HCT116 (cell line): ENCODE measurements around the gene ACTG1. TPM values are rescaled to one million over a fixed set of nuclear protein-coding genes. Genes with fewer than 3 reads are reported as not detected.
A peak's percentile ranks its signal among the peaks of the same experiment; 100 is the strongest.

Experiments used
- ATAC-seq: fragments of 200-7000 bp; cut with Tn5 transposase; 2 replicates; pipeline ENCODE4 v1.9.1; 2020; ENCODE audit warnings: mild to moderate bottlenecking, moderate library complexity
- BruUV-seq: library from RNA; stranded (reverse); fragments of 400-500 nt; replicated peaks from 2 replicates; lab custom pipeline; 2021; lab: Mats Ljungman, UMichigan
- CTCF ChIA-PET: fragments of 300-600 bp; sonication (Branson Sonifier 250); formaldehyde crosslinking; loops from one replicate; lab custom pipeline; 2021; ENCODE audit warnings: antibody characterized with exemption; lab: Charles Lee
- POLR2A ChIA-PET: fragments of 300-600, 350-600 bp; sonication (Branson Sonifier 250); formaldehyde crosslinking; loops from one replicate; lab custom pipeline; 2021; ENCODE audit warnings: antibody characterized with exemption; lab: Charles Lee
- RAD21 ChIA-PET, 2 experiments: fragments of 300-600 bp; sonication (Branson Sonifier 250); formaldehyde crosslinking; loops; one replicate each; lab custom pipeline; 2023; ENCODE audit warnings: low total read pairs in 2 of 2; ENCODE audit not compliant: uncharacterized antibody in 2 of 2, unreplicated experiment in 2 of 2, low non-redundant PET in 1 of 2; lab: Charles Lee
- DNase-seq: peaks from one replicate; pipeline ENCODE4 v3.0.0-alpha.2; 2010; ENCODE audit warnings: low read depth, low spot score
- H2AFZ ChIP-seq: fragments of 200-600 bp; shearing (Covaris generic), sonication (generic); 2 replicates; pipeline ENCODE4 v1.6.1; 2017; ENCODE audit warnings: low read depth, mixed run types, mixed read lengths, antibody characterized with exemption, low read length; ENCODE audit not compliant: poor library complexity, severe bottlenecking
- H3K27ac ChIP-seq: 2 replicates; pipeline ENCODE4 v1.5.1; 2012; ENCODE audit warnings: low read depth, low read length
- H3K27me3 ChIP-seq: fragments of 200-600 bp; sonication (generic); 2 replicates; pipeline ENCODE4 v1.6.1; 2016; ENCODE audit warnings: mixed run types, low read length, mixed read lengths; ENCODE audit not compliant: insufficient read depth
- H3K36me3 ChIP-seq, 2 experiments: fragments of 200-500 bp in 1 of 2; fragments of 200-600 bp in 1 of 2; sonication (Bioruptor generic) in 1 of 2; sonication (generic) in 1 of 2; 2 replicates each; pipeline versions ENCODE4 v1.5.1 to v1.6.1; 2014 to 2016; ENCODE audit warnings: low read length in 2 of 2, inconsistent platforms in 1 of 2, mixed read lengths in 1 of 2, mixed run types in 1 of 2; ENCODE audit not compliant: insufficient read depth in 2 of 2, control insufficient read depth in 1 of 2
- H3K4me1 ChIP-seq, 2 experiments: fragments of 200-600 bp in 1 of 2; sonication (generic) in 1 of 2; 2 replicates each; pipeline versions ENCODE4 v1.5.1 to v1.6.1; 2012 to 2017; ENCODE audit warnings: low read length in 2 of 2, inconsistent platforms in 1 of 2, mild to moderate bottlenecking in 1 of 2, mixed read lengths in 1 of 2, mixed run types in 1 of 2, moderate library complexity in 1 of 2; ENCODE audit not compliant: insufficient read depth in 2 of 2, control insufficient read depth in 1 of 2
- H3K4me2 ChIP-seq: fragments of 200-600 bp; sonication (generic); 2 replicates; pipeline ENCODE4 v1.6.1; 2017; ENCODE audit warnings: mixed run types, low read length, mixed read lengths
- H3K4me3 ChIP-seq, 2 experiments: fragments of 200-600 bp in 1 of 2; sonication (generic) in 1 of 2; replicated peaks in 1 of 2; 2 replicates each; pipeline ENCODE4 v1.5.1; 2011 to 2016; ENCODE audit warnings: low read length in 2 of 2, control low read depth in 1 of 2, low read depth in 1 of 2, mild to moderate bottlenecking in 1 of 2, mixed read lengths in 1 of 2, mixed run types in 1 of 2
- H3K79me2 ChIP-seq: fragments of 200-600 bp; sonication (generic); 2 replicates; pipeline ENCODE4 v1.6.1; 2017; ENCODE audit warnings: mild to moderate bottlenecking, mixed run types, low read length, moderate library complexity, mixed read lengths; ENCODE audit not compliant: insufficient read depth
- H3K9ac ChIP-seq: fragments of 200-600 bp; sonication (generic); 2 replicates; pipeline ENCODE4 v1.6.1; 2016; ENCODE audit warnings: low read length, mixed read lengths
- H3K9me2 ChIP-seq: fragments of 200-600 bp; sonication (generic), shearing (Covaris generic); 2 replicates; pipeline ENCODE4 v1.6.1; 2017; ENCODE audit warnings: mixed run types, mild to moderate bottlenecking, moderate library complexity; ENCODE audit not compliant: insufficient read depth
- H3K9me3 ChIP-seq, 2 experiments: fragments of 200-500 bp in 1 of 2; fragments of 200-600 bp in 1 of 2; sonication (Bioruptor generic) in 1 of 2; sonication (generic) in 1 of 2; 2 replicates each; pipeline ENCODE4 v1.6.1; 2014 to 2017; ENCODE audit warnings: low read length in 2 of 2, mixed read lengths in 2 of 2, inconsistent platforms in 1 of 2, low read depth in 1 of 2, mild to moderate bottlenecking in 1 of 2, mixed run types in 1 of 2, moderate library complexity in 1 of 2; ENCODE audit not compliant: control insufficient read depth in 1 of 2, insufficient read depth in 1 of 2
- H4K20me1 ChIP-seq: fragments of 200-600 bp; sonication (generic), shearing (Covaris generic); 2 replicates; pipeline ENCODE4 v1.6.1; 2017; ENCODE audit warnings: mixed run types, mild to moderate bottlenecking, moderate library complexity; ENCODE audit not compliant: insufficient read depth
- CBX3 ChIP-seq: IDR thresholded peaks from 2 replicates; pipeline ENCODE4 v1.6.1; 2012; ENCODE audit warnings: low read depth
- EZH2 ChIP-seq: fragments of 200-600 bp; sonication (generic); IDR thresholded peaks from 2 replicates; pipeline ENCODE4 v1.6.1; 2017; ENCODE audit warnings: antibody characterized with exemption, mixed run types
- POLR2AphosphoS5 ChIP-seq: IDR thresholded peaks from 2 replicates; pipeline ENCODE4 v1.6.1; 2011; ENCODE audit warnings: mild to moderate bottlenecking, low read depth, low read length, moderate library complexity
- YY1 ChIP-seq: IDR thresholded peaks from 2 replicates; pipeline ENCODE4 v1.6.1; 2011; ENCODE audit warnings: low read length, low read depth, moderate library complexity, mild to moderate bottlenecking; ENCODE audit not compliant: insufficient replicate concordance; ENCODE audit errors: extremely low read depth
- ZFX ChIP-seq: fragments of 450-650 bp; IDR thresholded peaks from 2 replicates; pipeline ENCODE4 v1.6.1; 2017
- intact Hi-C: fragments of 100-400 bp; cut with micrococcal nuclease; formaldehyde crosslinking; loops from 2 replicates; pipeline ENCODE4 v1.10.0; 2022
- total RNA-seq: library from RNA; stranded (reverse); gene quantifications from one replicate; pipeline ENCODE4 v1.2.1, GENCODE V29; 2021; ENCODE audit not compliant: unreplicated experiment
- TF ChIP-seq, protein P1 (sequence below), 3 experiments: fragments of 200-600 bp in 1 of 3; sonication (generic) in 1 of 3; IDR thresholded peaks in 2 of 3; conservative IDR thresholded peaks in 1 of 3; 2 replicates each; pipeline ENCODE4 v1.5.1; 2012 to 2017; ENCODE audit warnings: low read depth in 2 of 3, low read length in 2 of 3, antibody characterized with exemption in 1 of 3, borderline replicate concordance in 1 of 3, control low read depth in 1 of 3, mild to moderate bottlenecking in 1 of 3, mixed read lengths in 1 of 3, mixed run types in 1 of 3, moderate library complexity in 1 of 3; ENCODE audit not compliant: insufficient read depth in 1 of 3

The ACTG1 gene
- total RNA-seq, 1 experiment from 2014 or later = 6,223 TPM

DNA sequence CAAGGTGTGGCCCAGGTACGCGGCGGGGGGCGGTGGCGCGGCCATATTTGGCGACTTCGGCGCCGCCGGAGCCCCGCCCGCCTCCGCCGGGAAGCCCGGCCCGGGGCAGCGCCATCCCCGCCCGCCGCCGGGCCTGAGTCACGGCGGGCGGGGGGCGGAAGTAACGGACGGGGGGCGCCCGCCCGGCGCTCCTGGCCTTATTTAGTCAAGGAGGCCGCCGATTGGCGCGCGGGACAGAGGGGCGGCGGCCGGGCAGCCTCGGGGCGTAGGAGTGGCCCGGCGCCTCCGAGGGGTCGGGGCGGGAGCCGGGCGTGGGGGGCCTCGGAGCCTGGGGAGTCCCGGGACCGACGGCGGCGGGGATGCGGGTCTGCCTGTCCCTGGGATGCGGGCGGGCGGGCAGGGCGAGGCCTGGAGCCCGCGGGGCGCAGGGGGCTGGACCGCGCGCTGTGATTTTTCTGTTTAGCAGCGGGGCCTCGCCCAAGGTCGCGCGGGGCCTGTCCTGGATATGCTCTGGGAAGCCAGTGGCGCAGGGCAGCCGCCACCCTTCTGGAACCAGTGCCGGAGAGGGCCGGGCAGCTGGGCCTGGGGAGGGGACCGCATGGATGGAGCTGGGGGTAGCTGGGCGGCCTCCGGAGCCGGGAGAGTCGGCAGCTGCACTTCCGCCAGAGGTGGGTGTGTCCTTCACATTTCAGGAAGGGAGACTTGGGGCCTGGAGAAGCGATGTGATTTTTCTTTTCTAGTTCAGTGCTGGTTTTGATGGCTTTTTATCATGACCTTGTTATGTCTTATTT, 2.3 kb upstream of the ACTG1 start:
- H3K9ac ChIP-seq = peak overlapping the region; percentile 94
- POLR2A ChIA-PET = interaction anchor here (0.6 to 1.3 kb wide), 5 partner anchors 11 to 294 kb away, joined by 3 to 5 read pairs (median 3); no protein-coding TSS in a partner anchor
- H3K9me2 ChIP-seq = no peaks in the 10 kb centered on the region
- H3K4me1 ChIP-seq = peaks cover 34 to 83% of the 10 kb centered on the region in 2 experiments
- H3K27ac ChIP-seq = peak overlapping the region; percentile 100
- peak overlapping the region; percentile 100 for H3K4me2 ChIP-seq
- peak; percentile 71 for DNase-seq
- BruUV-seq = no TSS peak
- TF ChIP-seq EZH2 (no peak), POLR2AphosphoS5 (peak; percentile 65), YY1 (peak; percentile 84), CBX3 (no peak), ZFX (peak; percentile 81)
- TF ChIP-seq, protein P1, sequence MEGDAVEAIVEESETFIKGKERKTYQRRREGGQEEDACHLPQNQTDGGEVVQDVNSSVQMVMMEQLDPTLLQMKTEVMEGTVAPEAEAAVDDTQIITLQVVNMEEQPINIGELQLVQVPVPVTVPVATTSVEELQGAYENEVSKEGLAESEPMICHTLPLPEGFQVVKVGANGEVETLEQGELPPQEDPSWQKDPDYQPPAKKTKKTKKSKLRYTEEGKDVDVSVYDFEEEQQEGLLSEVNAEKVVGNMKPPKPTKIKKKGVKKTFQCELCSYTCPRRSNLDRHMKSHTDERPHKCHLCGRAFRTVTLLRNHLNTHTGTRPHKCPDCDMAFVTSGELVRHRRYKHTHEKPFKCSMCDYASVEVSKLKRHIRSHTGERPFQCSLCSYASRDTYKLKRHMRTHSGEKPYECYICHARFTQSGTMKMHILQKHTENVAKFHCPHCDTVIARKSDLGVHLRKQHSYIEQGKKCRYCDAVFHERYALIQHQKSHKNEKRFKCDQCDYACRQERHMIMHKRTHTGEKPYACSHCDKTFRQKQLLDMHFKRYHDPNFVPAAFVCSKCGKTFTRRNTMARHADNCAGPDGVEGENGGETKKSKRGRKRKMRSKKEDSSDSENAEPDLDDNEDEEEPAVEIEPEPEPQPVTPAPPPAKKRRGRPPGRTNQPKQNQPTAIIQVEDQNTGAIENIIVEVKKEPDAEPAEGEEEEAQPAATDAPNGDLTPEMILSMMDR (IDR thresholded peaks at IDR 0.05 in 2 of 3, conservative IDR thresholded peaks at IDR 0.05 in 1 of 3; ENCODE audit: borderline replicate concordance in 1 of 3, insufficient read depth in 1 of 3, low read depth in 2 of 3, low read length in 2 of 3) = no peak
- peaks cover 16 to 25% of the 10 kb centered on the region in 2 experiments for H3K36me3 ChIP-seq
- peak; percentile 26 for ATAC-seq
- no peaks in the 10 kb centered on the region for H3K27me3 ChIP-seq
- H2AFZ ChIP-seq = no peak overlapping the region
- CTCF ChIA-PET = interaction anchor here (0.7 to 0.8 kb wide), 2 partner anchors 23 to 30 kb away, joined by 3 read pairs; no protein-coding TSS in a partner anchor
- RAD21 ChIA-PET = no interaction called here
- H3K9me3 ChIP-seq = no peaks in the 10 kb centered on the region
- H3K4me3 ChIP-seq = peak overlapping the region; percentile 81 to 90
- peaks cover 66% of the 10 kb centered on the region for H3K79me2 ChIP-seq
- peaks cover 24% of the 10 kb centered on the region; the same call in 1 of the 2 replicates for H4K20me1 ChIP-seq
- intact Hi-C loops = no loop called here
